IMR-90 (cell line): ENCODE measurements around the gene LSM8. TPM values are rescaled to one million over a fixed set of nuclear protein-coding genes. Genes with fewer than 3 reads are reported as not detected.

ENCODE experiments used
- ATAC-seq: fragments of 200-7000 bp; cut with Tn5 transposase; 2 replicates; pipeline ENCODE4 v1.9.1; 2020; ENCODE audit warnings: low read depth, mild to moderate bottlenecking, moderate library complexity
- BruUV-seq: library from RNA; stranded (reverse); fragments of 400-500 nt; replicated peaks from 2 replicates; lab custom pipeline; 2021; lab: Mats Ljungman, UMichigan
- CTCF ChIA-PET: fragments of 300-600 bp; formaldehyde crosslinking; extraction: SDS; loops from one replicate; lab custom pipeline; 2021; ENCODE audit warnings: antibody characterized with exemption; lab: Yijun Ruan, JAX
- POLR2A ChIA-PET: fragments of 300-600 bp; sonication (Branson Sonifier 250); formaldehyde crosslinking; loops from one replicate; lab custom pipeline; 2022; ENCODE audit warnings: antibody characterized with exemption; ENCODE audit not compliant: unreplicated experiment; lab: Charles Lee
- DNase-seq: peaks from one replicate; pipeline ENCODE4 v3.0.0; 2013
- H2AFZ ChIP-seq: replicated peaks from 2 replicates; pipeline ENCODE3; 2013; ENCODE audit warnings: low read length, mild to moderate bottlenecking; ENCODE audit not compliant: poor library complexity
- H2AK5ac ChIP-seq: 2 replicates; pipeline ENCODE4 v1.6.1; 2013; ENCODE audit warnings: low read depth, low read length, inconsistent platforms
- H2AK9ac ChIP-seq: replicated peaks from 2 replicates; pipeline ENCODE3; 2013; ENCODE audit warnings: mild to moderate bottlenecking, low read depth, low read length, moderate library complexity; ENCODE audit not compliant: poor library complexity
- H2BK120ac ChIP-seq: 2 replicates; pipeline ENCODE4 v1.6.1; 2013; ENCODE audit warnings: low read depth, low read length, inconsistent platforms
- H2BK15ac ChIP-seq: 3 replicates; pipeline ENCODE4 v1.6.1; 2013; ENCODE audit warnings: low read depth, low read length, inconsistent platforms
- H2BK20ac ChIP-seq: 2 replicates; pipeline ENCODE4 v1.6.1; 2013; ENCODE audit warnings: low read depth, mild to moderate bottlenecking, inconsistent platforms, low read length, moderate library complexity
- H2BK5ac ChIP-seq: 2 replicates; pipeline ENCODE4 v1.6.1; 2013; ENCODE audit warnings: mild to moderate bottlenecking, low read depth, low read length, inconsistent platforms; ENCODE audit not compliant: poor library complexity, severe bottlenecking
- H3K14ac ChIP-seq: replicated peaks from 2 replicates; pipeline ENCODE4 v1.6.1; 2013; ENCODE audit warnings: low read depth, low read length, inconsistent platforms
- H3K18ac ChIP-seq: 2 replicates; pipeline ENCODE4 v1.6.1; 2013; ENCODE audit warnings: low read depth, low read length, control low read depth
- H3K23ac ChIP-seq: 2 replicates; pipeline ENCODE4 v1.6.1; 2013; ENCODE audit warnings: low read depth, low read length, inconsistent platforms
- H3K27ac ChIP-seq: 2 replicates; pipeline ENCODE4 v1.5.1; 2013; ENCODE audit warnings: mild to moderate bottlenecking, control low read depth, low read length; ENCODE audit not compliant: insufficient read depth
- H3K27me3 ChIP-seq: 2 replicates; pipeline ENCODE4 v1.6.1; 2013; ENCODE audit warnings: low read length; ENCODE audit not compliant: control insufficient read depth, insufficient read depth
- H3K36me3 ChIP-seq: 2 replicates; pipeline ENCODE4 v1.6.1; 2013; ENCODE audit warnings: low read length, mixed read lengths; ENCODE audit not compliant: control insufficient read depth, insufficient read depth
- H3K4ac ChIP-seq: 2 replicates; pipeline ENCODE4 v1.6.1; 2013; ENCODE audit warnings: low read depth, low read length, inconsistent platforms
- H3K4me1 ChIP-seq: 2 replicates; pipeline ENCODE4 v1.6.1; 2013; ENCODE audit warnings: low read length, mixed read lengths; ENCODE audit not compliant: control insufficient read depth, insufficient read depth
- H3K4me2 ChIP-seq: 2 replicates; pipeline ENCODE4 v1.6.1; 2013; ENCODE audit warnings: low read depth, mild to moderate bottlenecking, control low read depth, low read length, moderate library complexity
- H3K4me3 ChIP-seq: 2 replicates; pipeline ENCODE4 v1.5.1; 2013; ENCODE audit warnings: low read depth, mild to moderate bottlenecking, control low read depth, low read length, moderate library complexity; ENCODE audit not compliant: insufficient read depth
- H3K56ac ChIP-seq: 2 replicates; pipeline ENCODE4 v1.6.1; 2013; ENCODE audit warnings: low read length, inconsistent platforms; ENCODE audit not compliant: insufficient read depth; ENCODE audit errors: extremely low read depth
- H3K79me1 ChIP-seq, 2 experiments: 2 replicates each; pipeline ENCODE4 v1.6.1; 2013; ENCODE audit warnings: low read length in 2 of 2, inconsistent platforms in 1 of 2, low read depth in 1 of 2
- H3K9ac ChIP-seq: 2 replicates; pipeline ENCODE4 v1.6.1; 2013; ENCODE audit warnings: low read depth, low read length, control low read depth
- H3K9me1 ChIP-seq: 2 replicates; pipeline ENCODE4 v1.6.1; 2013; ENCODE audit warnings: low read length, inconsistent platforms; ENCODE audit not compliant: insufficient read depth
- H3K9me3 ChIP-seq: 2 replicates; pipeline ENCODE4 v1.6.1; 2013; ENCODE audit warnings: low read length; ENCODE audit not compliant: control insufficient read depth, insufficient read depth
- H4K20me1 ChIP-seq: 2 replicates; pipeline ENCODE4 v1.6.1; 2013; ENCODE audit warnings: low read length, inconsistent platforms; ENCODE audit not compliant: insufficient read depth
- H4K5ac ChIP-seq: 2 replicates; pipeline ENCODE4 v1.6.1; 2013; ENCODE audit warnings: mild to moderate bottlenecking, low read depth, low read length, control low read depth
- H4K8ac ChIP-seq, 2 experiments: 2 replicates each; pipeline ENCODE4 v1.6.1; 2013; ENCODE audit warnings: low read depth in 2 of 2, low read length in 2 of 2, control low read depth in 1 of 2, inconsistent platforms in 1 of 2
- H4K91ac ChIP-seq: 2 replicates; pipeline ENCODE4 v1.6.1; 2013; ENCODE audit warnings: low read depth, low read length, inconsistent platforms; ENCODE audit not compliant: insufficient read depth
- BHLHE40 ChIP-seq: fragments of 150-350 bp; IDR thresholded peaks from 2 replicates; pipeline ENCODE4 v1.6.1; 2016; ENCODE audit warnings: mild to moderate bottlenecking, low read depth, low read length
- CHD1 ChIP-seq: IDR thresholded peaks from 2 replicates; pipeline ENCODE4 v1.6.1; 2012; ENCODE audit warnings: low read depth, low read length, improper control_type of control experiment
- CTCF ChIP-seq: conservative IDR thresholded peaks from 2 replicates; pipeline ENCODE4 v1.5.1; 2012; ENCODE audit warnings: mild to moderate bottlenecking, low read depth, low read length, improper control_type of control experiment
- ELK1 ChIP-seq: fragments of 150-350 bp; IDR thresholded peaks from 2 replicates; pipeline ENCODE4 v1.6.1; 2016; ENCODE audit warnings: low read depth, mild to moderate bottlenecking, low read length, moderate library complexity, borderline replicate concordance
- FOS ChIP-seq: fragments of 150-350 bp; IDR thresholded peaks from 2 replicates; pipeline ENCODE4 v1.6.1; 2016; ENCODE audit warnings: low read depth, low read length
- MAFK ChIP-seq: IDR thresholded peaks from 2 replicates; pipeline ENCODE4 v1.6.1; 2012; ENCODE audit warnings: low read depth, low read length, improper control_type of control experiment
- MXI1 ChIP-seq: IDR thresholded peaks from 2 replicates; pipeline ENCODE4 v1.6.1; 2012; ENCODE audit warnings: low read depth, mild to moderate bottlenecking, low read length, moderate library complexity, borderline replicate concordance
- RAD21 ChIP-seq: IDR thresholded peaks from 2 replicates; pipeline ENCODE4 v1.6.1; 2012; ENCODE audit warnings: low read length, improper control_type of control experiment
- RCOR1 ChIP-seq: IDR thresholded peaks from 2 replicates; pipeline ENCODE4 v1.6.1; 2012; ENCODE audit warnings: mild to moderate bottlenecking, low read length, improper control_type of control experiment; ENCODE audit not compliant: insufficient replicate concordance
- RFX5 ChIP-seq: IDR thresholded peaks from 2 replicates; pipeline ENCODE4 v1.8.0; 2012; ENCODE audit warnings: low read depth, mild to moderate bottlenecking, low read length, moderate library complexity
- WGBS, 2 experiments: methylation state at CpG; one replicate each; pipeline versions ENCODE4 v1.1.5 to v1.1.7; 2013; ENCODE audit warnings: missing lambda C conversion rate in 2 of 2; ENCODE audit not compliant: insufficient read length in 1 of 2; ENCODE audit errors: extremely low coverage in 2 of 2; 5-methylcytosine and 5-hydroxymethylcytosine counted together
- dilution Hi-C: fragments of 300-500 bp; cut with HindIII; formaldehyde crosslinking; loops from one replicate; pipeline ENCODE4 v1.14.3; 2018; ENCODE audit warnings: low sequenced_read_pairs; ENCODE audit not compliant: unreplicated experiment
- in situ Hi-C: fragments of 300-500 bp; cut with MboI; formaldehyde crosslinking; loops from 3 replicates; pipeline ENCODE4 v1.14.3; 2019; ENCODE audit warnings: low sequenced_read_pairs, inconsistent platforms, mixed read lengths
- intact Hi-C: fragments of 100-400 bp; cut with micrococcal nuclease; formaldehyde crosslinking; loops from 2 replicates; pipeline ENCODE4 v1.10.0; 2022
- polyA plus RNA-seq, 3 experiments: library from polyadenylated mRNA; depleted of rRNA; stranded (reverse); fragments of >200 nt; gene quantifications; 2 replicates each; pipeline ENCODE4 v1.2.3, GENCODE V29; 2012; ENCODE audit warnings: low replicate concordance in 1 of 3
- total RNA-seq: library from RNA; depleted of rRNA; stranded (reverse); fragments of >200 nt; gene quantifications from 2 replicates; pipeline ENCODE4 v1.2.3, GENCODE V29; 2012

The LSM8 gene
- total and polyA plus RNA-seq, 2 of the 4 experiments (the other 2 are of a cell fraction), result 9.7 to 30.2 TPM

GRCh38 chr7:118214051-118214832 is 30.3 kb downstream of the LSM8 start:
- Histone ChIP-seq H3K27me3 (no peaks in the 10 kb centered on the region; the same call in 1 of the 2 replicates), H4K8ac (peak overlapping the region; percentile 92 to 93), H4K91ac (peak overlapping the region; percentile 50; the same call in 1 of the 2 replicates), H3K23ac (peak overlapping the region; percentile 53; the same call in 1 of the 2 replicates), H2BK5ac (no peak overlapping the region), H3K27ac (peak overlapping the region; percentile 10; the same call in 1 of the 2 replicates), H3K9me3 (no peaks in the 10 kb centered on the region), H3K14ac (peak overlapping the region; percentile 72), H3K18ac (no peak overlapping the region), H2AK5ac (no peak overlapping the region), H2BK15ac (no peak overlapping the region), H3K4ac (peak overlapping the region; percentile 48), H3K79me1 (no peaks in the 10 kb centered on the region), H2BK20ac (peak overlapping the region; percentile 40; the same call in 1 of the 2 replicates), H3K9me1 (peaks cover 3% of the 10 kb centered on the region; the same call in 1 of the 2 replicates), H3K9ac (peak overlapping the region; percentile 50), H3K4me1 (no peaks in the 10 kb centered on the region), H2AK9ac (peak overlapping the region; percentile 31), H3K36me3 (no peaks in the 10 kb centered on the region), H4K20me1 (no peaks in the 10 kb centered on the region), H3K4me2 (peak overlapping the region; percentile 95), H2BK120ac (no peak overlapping the region), H4K5ac (peak overlapping the region; percentile 89), H2AFZ (peak overlapping the region; percentile 91), H3K56ac (no peak overlapping the region), H3K4me3 (peak overlapping the region; percentile 65)
- in situ Hi-C loops (no loop called here), intact Hi-C loops (no loop called here), dilution Hi-C loops (no loop called here)
- 17% methylated on average over 7 of the region's 49 CpGs; no CpG with 5 or more reads in 1 of the 2 experiments for WGBS, 2 experiments
- peak; percentile 95 for ATAC-seq
- ChIA-PET POLR2A (no interaction called here), CTCF (no interaction called here)
- DNase-seq, result peak; percentile 70
- BruUV-seq, result no TSS peak
- TF ChIP-seq CHD1 (no peak), MAFK (no peak), CTCF (no peak), ELK1 (no peak), RCOR1 (no peak), RFX5 (no peak), RAD21 (no peak), MXI1 (no peak), BHLHE40 (no peak), FOS (no peak)
